HuH-7.5 (cell line): ENCODE measurements around the gene NUP188.
A peak's percentile ranks its signal among the peaks of the same experiment; 100 is the strongest.
"Not testable (repeated sequence)": the region's sequence is repeated elsewhere in the genome, so short reads cannot be mapped to it uniquely, and the experiment has no call there.

ENCODE experiments used
- DNase-seq: peaks from one replicate; pipeline ENCODE4 v3.0.0; 2011; ENCODE audit warnings: low spot score

The NUP188 gene

GRCh38 chr9:129030191-129030590, 82.7 kb downstream of the NUP188 start:
- no peak for DNase-seq

GRCh38 chr9:129031514-129031913, 84.0 kb downstream of the NUP188 start:
- DNase-seq, result no peak

DNA sequence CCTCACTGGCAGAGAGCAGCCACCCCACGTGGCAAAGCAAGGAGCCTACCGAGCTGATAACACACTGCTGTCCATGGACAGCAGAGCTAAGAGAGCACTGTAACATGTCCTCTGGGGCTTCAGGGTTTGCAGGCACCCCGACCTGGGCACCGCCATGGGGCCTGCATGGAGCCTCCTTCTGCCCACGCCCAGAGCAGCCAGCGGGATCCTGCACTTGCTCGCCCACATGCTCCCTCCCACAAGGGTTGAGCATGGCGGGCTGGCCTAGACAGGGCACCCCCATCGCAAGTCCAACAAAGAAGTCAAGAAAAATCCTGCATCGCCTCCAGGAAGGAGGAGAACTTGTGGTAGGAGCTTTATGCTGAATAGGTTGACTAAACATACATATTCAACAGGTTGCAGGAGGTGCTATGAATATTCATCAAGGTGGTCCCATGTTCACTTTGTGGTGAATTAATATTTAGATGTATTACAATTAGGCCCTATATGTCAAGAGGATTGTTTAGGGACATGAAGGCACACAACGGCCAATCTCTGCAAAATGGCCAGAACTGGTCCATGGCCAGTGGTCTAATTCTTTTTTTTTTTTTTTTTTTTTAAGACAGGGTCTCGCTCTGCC, 85.2 kb downstream of the NUP188 start:
- no peak for DNase-seq

DNA sequence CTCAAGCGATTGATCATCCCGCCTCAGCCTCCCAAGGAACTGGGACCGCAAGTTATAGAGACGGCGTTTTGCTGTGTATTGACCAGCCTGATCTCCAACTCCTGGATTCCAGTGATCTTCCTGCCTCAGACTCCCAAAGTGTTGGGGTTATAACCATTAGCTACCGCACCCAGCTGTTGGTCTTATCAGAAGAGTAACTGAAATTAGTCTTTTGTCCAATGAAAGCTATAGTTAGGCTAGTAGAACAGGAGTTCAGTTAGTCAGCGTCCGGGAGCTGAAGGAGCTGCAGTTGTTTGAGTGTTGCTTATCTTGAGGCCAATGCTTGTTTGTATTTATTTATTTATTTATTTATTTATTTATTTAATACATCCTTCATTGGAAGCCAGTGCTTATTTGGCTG, 85.7 kb downstream of the NUP188 start:
- DNase-seq, result no peak

DNA sequence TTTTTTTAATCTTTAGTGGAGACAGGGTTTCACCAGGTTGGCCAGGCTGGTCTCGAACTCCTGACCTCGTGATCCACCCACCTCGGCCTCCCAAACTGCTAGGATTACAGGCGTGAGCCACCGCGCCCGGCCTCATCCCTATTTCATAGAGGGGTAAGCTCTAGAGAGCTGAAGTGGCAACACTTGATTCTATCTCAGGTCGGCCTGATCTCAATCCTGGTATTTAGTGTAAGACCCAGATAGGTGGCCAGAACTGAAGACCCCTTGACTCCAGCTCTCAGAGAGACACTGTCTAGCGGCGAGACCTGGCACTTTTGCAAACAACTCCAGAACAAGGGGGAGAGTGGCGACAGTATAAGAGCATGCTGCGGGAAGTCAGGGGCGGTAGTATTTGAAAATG, 88.3 kb downstream of the NUP188 start:
- not testable (repeated sequence) for DNase-seq

- DNase-seq, result peak; percentile 99
Observed at GRCh38 chr9:129036241-129036922, 88.9 kb downstream of the NUP188 start, which contains the start of gene MIGA2. MIGA2 (plus strand) TSS chr9:129036626; CDS start chr9:129040595, 3,969 bp downstream.

GRCh38 chr9:129036923-129037766, 89.6 kb downstream of the NUP188 start:
- no peak for DNase-seq

- no peak for DNase-seq
Observed at GRCh38 chr9:129037767-129038098, 90.2 kb downstream of the NUP188 start.

DNA sequence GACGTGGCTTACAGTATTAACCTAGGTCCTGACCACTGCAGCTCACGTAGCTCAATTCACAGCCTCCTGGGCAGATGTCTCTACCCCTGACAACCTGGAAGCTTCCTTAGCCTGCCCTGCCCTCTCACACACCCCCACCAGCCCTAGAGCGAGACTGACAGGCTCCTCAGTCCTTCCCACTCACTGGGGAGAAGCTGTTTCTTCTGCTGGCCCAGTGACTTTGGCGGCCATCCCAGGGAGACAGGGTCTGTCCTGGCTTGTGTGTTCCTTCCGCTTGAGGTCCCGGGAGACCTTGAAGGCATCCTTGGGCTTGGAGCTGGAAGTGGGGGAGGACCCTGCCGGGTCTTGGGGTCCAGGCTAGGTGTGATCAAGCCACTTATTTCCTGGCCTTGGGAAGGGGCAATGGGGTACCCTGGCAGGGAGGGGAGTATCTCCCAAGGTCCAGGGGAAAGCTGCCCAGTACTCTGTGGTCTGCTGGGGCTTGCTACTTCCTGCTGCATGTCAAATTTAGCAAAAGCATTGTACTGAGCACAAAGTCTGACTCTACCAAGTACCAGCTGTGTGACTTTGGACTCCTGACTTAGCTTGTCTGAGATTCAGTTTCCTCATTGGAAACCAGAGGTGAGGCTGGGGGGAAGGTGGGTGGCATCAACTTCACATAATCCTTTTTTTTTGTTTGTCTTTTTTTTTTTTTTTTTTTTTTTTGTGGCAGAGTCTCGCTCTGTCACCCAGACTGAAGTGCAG, 90.8 kb downstream of the NUP188 start:
- no peak for DNase-seq

- DNase-seq, result no peak
Observed at GRCh38 chr9:129040113-129040643, 92.7 kb downstream of the NUP188 start.

GRCh38 chr9:129042016-129042415, 94.5 kb downstream of the NUP188 start:
- DNase-seq, result no peak

- no peak for DNase-seq
Observed at GRCh38 chr9:129052592-129052991, 105.1 kb downstream of the NUP188 start.

DNA sequence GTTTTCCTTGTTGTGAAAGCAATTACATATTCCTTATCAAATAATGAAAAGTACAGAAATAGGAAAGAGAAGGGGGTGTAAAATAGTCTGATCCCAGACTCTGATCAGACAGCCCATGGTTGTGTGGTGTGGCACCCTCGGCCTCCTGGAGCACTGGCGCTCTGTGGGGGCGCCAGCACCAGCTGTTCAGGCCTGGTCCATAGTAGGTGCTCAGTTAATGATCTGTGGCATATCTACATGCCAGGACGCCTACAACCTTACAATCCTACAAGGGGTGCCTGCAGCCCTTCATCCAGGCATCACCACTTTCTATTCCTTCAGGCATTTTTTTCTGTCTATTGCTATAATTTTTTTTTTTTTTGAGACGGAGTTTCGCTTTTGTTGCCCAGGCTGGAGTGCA, 105.5 kb downstream of the NUP188 start:
- DNase-seq, result no peak

GRCh38 chr9:129054163-129054851, 106.8 kb downstream of the NUP188 start:
- no peak for DNase-seq
